NCI-H524 treated with DMSO at 0.1 percent for 48 hours (cell line): ENCODE results near the gene CDH10.

Source experiments
- DNase-seq: peaks from one replicate; lab custom pipeline; 2025; lab: John Stamatoyannopoulos, UW

The CDH10 gene

DNA sequence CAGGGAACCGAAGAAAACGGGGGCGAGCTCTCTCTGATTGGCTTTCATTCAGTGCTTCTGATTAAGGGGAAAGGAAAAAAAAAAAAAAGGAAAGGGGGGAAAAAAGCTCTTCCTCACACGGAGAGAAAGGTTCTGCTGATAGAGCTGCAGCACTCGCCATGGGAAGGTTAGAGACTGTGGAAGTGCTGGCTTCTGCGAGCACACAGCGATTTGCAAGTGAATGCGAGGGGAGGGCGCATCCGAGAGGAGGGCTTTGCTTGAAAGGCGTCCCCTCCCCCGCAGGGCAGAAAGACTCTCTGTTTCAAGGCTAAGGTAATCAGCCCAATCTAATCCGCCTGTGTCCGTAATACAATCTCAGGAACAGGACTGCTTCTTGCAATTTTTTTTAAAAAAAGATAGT is at the start of gene CDH10:
TSS of gene CDH10 (minus strand) at position 218 of the 400 bp plus-strand sequence. CDS start 51,488 bp downstream, outside the sequence.
- DNase-seq: peak; percentile 84

- DNase-seq: no peak
Observed at GRCh38 chr5:24693609-24694008, 48.8 kb upstream of the CDH10 start.

- no peak for DNase-seq
Observed at GRCh38 chr5:24691074-24691473, 46.3 kb upstream of the CDH10 start.

DNA sequence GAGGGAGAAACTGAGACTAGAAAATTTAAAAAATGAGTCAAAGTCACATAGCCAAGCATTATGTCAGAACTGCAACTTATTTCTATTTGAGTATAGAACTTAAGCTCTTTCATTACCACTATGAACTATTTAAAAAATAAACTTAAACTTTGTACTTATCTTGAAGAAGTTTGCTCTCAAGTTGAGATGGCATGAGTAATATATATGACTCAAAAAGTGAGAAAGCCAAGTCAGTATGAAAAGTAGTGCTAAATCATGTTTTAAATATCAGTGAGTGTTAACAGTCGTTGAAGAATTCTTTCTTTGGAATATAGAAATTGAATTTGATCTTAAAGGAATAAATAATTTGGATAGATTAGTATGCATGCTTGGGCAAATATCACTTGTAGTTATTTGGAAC is 36.3 kb upstream of the CDH10 start:
- no peak for DNase-seq

- no peak for DNase-seq
Observed at GRCh38 chr5:24668050-24668449, 23.3 kb upstream of the CDH10 start.

DNA sequence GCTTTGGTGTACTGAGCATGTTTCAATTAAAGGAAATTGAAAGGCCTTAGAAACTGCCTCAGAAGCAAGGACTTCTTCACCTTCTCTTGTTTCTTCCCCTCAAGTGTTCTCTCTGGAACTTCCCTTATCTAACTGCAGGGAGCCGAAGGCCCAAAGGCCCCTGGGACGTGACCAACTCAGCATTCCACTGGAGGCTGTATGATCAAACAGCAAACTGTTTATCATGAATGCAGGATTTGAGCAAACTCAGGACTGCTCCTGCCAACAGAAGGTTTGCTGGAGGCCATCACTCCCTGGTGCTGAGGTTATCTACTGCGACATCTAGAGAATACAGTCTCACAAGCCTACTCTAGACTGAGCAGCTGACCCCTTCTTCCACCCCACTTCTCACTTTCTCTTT is 4.8 kb upstream of the CDH10 start:
- no peak for DNase-seq

DNA sequence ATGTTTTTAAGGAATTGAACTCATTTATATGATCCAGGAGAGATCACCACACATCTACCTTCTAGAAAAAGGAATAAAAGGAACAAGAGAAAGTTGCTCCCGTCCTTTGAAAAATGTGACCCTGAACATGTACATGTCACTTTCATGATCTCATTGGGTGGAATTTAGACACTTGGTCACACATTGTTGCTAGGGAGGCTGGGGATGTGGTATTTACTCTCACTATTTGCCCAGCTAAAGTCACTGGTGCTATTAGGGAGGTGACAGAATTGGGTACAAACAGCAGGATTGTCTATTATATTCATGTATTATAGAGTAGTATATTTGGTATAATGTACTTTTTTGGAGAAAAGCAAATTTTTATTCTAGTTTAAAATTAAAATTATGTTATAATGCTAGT is 2.1 kb upstream of the CDH10 start:
- no peak for DNase-seq

DNA sequence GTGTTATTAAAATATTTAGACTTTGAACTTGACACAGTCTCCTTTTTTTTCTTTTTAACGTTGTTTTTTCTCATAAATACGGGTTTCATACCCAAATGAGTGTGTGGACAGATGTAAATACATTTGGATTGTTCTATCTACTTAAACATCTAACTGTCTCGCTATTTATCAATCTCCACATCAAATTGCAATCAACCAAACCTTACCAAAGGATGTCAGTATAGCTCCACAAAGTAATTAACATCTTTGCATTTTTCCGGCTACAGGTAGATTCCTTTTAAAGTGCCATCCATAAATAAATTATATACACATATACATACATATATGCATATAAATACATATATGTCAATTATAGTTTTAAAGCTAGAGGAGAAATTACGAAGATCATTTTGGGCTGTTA is 705 bp upstream of the CDH10 start:
- DNase-seq: no peak

- DNase-seq: no peak
Observed at GRCh38 chr5:24643880-24644279, 898 bp downstream of the CDH10 start.

DNA sequence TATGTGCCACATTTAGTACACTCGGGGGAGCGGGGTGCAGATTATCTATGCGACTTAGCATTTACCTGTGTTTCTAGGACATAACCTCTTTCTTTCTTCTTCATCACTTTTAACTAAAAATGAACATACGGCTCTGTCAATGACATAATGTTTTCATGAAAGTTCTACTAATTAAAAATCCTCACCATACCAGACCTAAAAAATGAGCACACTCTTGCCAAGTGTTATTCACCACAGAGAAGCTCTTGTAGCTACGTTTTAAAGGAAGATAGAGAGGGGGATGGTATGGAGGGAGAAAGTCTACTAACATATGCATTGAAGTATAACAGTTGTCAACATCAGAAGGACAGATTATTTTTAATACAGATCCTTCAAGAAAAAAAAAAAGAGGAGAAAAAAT is 1.6 kb downstream of the CDH10 start:
- no peak for DNase-seq

DNA sequence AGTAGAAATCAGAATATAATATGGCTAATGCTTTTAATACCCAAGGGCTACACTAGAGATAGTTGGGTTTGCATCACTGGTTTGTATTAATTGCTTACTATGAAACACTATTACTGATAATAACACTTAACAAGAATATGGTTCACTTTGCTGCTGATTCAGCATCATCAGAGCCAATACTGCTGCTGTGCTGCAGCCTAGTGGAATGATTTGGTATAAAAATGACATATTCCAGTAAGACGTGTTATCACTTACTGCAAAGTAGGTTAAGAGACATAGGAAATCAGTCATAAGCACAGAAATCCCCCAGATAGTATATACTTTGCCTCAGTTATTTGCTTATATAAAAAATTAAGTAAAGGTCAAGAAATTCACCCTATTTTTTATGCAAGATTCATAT is 2.8 kb downstream of the CDH10 start:
- peak; percentile 62 for DNase-seq

DNA sequence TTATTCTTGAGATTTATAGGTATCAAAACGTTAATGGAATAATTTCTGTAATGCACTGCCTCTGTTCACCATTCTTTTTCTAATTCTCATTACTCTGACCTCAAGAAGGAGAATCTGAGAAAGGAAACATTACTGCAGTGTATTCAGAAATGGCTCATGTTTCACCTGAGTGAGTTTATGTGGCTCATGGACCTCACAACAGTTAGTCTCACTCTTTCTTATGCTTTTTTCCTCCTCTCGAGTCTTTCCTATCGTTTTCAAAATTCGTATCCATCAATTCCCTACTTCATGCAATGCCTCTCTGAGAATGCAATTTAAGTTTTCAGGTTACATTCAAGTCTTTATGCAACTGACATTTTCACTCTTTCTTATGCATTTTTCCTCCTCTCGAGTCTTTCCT is 9.6 kb downstream of the CDH10 start:
- DNase-seq: no peak

DNA sequence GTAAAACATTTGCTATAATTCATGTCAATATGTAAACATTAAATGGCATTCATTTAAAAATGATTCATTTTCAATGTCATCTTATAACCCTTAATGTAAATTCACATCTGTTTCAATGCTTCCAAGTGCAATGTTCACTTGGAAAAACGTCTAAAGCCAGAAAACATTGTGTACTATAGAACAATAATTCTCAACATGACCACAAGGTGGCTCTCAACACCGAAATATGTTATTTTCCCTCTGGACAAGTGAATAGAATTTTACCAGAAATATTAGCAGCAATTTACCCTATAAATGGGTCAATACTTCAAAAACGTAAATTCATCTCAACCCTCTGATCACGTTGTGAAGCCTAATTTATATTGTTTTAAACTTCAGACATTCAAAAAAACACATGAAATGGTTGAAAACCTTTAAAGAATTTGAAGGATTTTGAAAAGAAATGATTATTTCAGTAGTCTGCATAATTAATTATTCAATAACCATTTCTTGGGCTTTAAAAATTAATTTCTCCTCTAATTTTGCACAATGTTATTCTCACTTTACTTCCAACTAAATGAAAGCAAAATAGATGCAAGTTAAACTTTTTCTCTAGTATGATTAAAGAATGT is 11.0 kb downstream of the CDH10 start:
- DNase-seq: no peak

DNA sequence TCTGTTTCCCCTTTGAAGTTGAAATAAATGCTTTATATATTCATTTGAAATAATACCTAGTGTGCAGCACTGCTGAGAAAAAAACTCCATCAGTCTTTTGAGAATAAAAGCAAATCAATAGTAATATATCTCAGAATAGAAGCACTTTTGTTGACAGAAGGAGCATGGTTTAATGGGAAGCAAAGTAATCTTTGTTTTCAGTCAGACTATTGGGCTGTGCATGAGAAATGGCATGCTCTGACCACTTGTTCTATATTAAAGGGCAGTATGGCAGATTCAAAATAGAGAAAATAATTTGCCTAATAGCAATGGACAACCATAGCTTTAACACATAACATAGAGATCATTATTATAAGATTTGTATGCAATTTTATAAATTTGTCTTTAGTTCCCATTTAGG is 12.4 kb downstream of the CDH10 start:
- no peak for DNase-seq

DNA sequence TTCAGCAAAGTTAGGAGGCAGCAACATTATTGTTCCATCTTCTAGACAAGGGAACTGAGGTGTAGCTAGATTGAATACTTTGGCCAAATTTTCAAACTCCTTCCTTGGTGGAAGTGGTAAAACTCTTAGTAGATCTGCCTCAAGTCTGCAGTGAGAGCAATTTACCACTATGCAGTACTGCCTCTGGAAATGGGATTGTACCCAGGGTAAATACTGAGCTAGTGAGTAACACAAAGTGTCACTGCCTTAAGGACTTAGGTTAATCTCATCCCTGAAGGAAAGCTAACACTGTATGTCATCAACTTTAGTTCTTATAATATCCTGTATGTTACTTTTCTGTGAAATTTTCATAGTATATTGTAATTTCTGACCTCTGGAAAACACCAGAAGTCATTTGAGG is 13.9 kb downstream of the CDH10 start:
- DNase-seq: no peak

DNA sequence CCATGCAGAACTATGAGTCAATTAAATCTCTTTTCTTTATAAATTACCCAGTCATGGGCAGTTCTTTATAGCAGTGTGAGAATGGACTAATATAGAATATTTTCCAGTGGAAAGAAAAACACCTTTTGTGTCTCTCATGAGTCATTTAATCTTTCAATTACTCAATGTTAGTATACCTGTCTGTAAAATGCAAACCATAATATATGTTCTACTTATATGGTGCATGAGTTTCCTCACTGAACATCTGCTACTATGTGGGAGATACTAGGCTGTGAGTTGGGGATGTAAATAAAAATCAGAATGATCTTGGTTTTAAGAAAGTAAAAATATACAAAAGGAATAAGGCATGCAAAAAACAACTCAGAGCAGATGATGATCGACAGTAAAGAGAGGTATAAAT is 15.0 kb downstream of the CDH10 start:
- no peak for DNase-seq

- DNase-seq: no peak
Observed at GRCh38 chr5:24624872-24625271, 19.9 kb downstream of the CDH10 start.

- no peak for DNase-seq
Observed at GRCh38 chr5:24623624-24624023, 21.2 kb downstream of the CDH10 start.

DNA sequence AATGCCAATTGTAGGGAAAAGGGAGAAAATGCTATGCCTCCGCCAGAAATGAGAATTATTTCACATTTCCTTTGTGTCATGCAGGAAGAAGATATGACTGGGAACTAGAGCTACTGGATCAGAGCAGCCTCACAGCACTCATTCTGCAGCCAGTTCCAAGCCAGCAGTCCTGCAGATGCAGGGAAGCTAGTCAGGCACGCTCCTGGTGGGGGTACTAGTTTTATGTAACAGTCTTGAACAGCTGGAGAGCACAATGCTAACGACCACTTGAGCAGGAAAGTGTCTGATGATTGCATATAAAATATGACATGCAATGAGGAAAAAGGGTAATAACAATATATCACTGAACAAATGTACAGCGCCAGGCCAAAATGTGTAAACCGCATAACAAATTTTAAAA is 21.7 kb downstream of the CDH10 start:
- peak; percentile 94 for DNase-seq

GRCh38 chr5:24621792-24622191 is 23.0 kb downstream of the CDH10 start:
- peak; percentile 40 for DNase-seq

- no peak for DNase-seq
Observed at GRCh38 chr5:24616566-24616965, 28.2 kb downstream of the CDH10 start.

- DNase-seq: no peak
Observed at GRCh38 chr5:24615159-24615558, 29.6 kb downstream of the CDH10 start.

DNA sequence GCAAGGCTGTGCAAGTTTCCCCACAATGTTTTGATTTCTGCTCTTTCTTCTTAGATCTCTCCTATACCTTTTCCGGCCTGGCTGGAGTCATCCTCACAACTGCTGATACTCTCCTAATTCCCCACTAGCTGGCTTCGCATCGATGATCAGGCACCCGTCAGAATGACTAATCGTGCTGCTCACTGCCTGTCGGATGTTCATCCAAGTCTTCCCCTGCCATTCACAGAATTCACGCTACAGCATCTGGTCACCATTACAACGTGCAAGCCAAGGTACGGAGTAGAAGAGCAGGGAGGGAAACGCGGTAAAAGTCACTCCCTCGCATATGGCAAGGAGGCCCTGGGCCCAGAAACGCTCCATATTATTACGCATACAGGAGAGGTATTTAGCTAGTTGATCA is 35.1 kb downstream of the CDH10 start:
- no peak for DNase-seq

DNA sequence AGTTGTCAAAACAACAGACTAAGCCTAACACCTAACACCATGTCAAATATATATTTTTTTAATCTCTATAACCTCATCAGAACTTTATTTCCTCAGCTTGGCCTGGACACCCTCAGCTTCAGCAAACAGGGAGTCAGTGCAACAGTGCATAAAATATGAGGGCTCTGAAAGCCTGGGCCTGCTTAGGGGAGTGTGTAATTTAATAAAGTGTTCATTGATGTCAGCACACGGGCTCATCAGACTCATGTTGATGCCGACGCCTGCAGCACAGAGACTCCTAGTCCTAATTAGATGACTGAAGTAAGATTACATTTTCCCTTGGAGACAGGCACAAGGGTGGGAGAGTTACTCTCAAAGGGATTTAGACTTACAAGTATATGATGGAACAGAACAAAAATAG is 37.8 kb downstream of the CDH10 start:
- DNase-seq: peak; percentile 7

- DNase-seq: no peak
Observed at GRCh38 chr5:24602188-24602587, 42.6 kb downstream of the CDH10 start.
